NCI-H1417 (cell line): ENCODE data around the gene PATJ.
"Not testable (repeated sequence)": the region's sequence is repeated elsewhere in the genome, so short reads cannot be mapped to it uniquely, and the experiment has no call there.

Experiments used
- DNase-seq, 3 experiments: peaks; one replicate each; lab custom pipeline; 2025; lab: John Stamatoyannopoulos, UW

PATJ gene

DNA sequence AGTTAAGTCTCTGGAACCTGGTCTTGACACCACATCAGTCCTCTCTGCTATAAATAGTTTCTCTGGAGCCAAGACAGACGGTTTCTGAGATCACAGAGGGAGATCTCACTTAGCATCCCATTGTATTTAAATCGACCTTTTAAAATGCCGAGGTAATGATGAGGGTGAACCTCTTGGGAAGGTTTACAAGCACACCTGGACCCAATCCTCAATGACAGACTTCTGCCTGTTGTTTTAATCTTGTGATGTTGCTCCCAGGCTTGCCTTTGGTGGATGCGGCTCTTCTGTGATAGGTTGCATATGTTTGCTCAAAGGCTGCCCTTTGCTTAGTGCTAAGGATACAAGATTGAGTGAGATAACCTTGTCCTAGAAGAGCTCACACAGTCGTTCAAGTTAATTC, 347.7 kb downstream of the PATJ start:
- no peak for DNase-seq

DNA sequence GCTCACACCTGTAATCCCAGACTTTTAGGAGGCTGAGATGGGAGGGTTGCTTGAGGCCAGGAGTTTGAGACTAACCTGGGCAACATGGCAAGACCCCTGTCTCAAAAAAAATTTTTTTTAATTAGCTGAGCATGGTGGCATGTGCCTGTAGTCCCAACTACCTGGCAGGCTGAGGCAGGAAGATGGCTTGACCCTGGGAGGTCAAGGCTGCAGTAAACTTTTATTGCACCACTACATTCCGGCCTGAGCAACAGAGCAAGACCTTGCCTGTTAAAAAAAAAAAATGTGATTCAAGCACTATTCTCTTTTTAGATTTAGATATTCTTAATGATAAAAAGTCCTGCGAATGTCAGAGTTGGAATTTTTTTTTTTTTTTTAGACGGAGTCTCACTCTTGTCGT, 349.8 kb downstream of the PATJ start:
- no peak for DNase-seq

DNA sequence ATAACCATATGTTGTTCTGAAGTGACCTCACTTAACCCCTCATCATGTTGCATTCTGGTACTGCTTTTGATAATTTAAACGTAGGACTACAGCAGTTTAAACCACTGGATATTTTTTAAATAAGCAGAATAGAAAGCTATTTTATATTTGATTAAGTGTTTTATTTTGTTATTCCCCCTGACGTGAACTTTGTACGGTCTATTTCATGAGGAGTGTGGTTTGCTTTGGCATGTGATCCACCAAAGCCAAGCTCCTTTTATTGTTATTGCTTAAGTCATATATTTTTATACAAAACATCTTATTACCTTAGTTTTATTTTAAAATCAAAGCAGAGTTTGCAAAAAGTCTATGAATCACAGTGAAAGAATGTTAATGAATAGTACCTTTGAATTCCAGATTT, 351.0 kb downstream of the PATJ start:
- DNase-seq, result no peak

DNA sequence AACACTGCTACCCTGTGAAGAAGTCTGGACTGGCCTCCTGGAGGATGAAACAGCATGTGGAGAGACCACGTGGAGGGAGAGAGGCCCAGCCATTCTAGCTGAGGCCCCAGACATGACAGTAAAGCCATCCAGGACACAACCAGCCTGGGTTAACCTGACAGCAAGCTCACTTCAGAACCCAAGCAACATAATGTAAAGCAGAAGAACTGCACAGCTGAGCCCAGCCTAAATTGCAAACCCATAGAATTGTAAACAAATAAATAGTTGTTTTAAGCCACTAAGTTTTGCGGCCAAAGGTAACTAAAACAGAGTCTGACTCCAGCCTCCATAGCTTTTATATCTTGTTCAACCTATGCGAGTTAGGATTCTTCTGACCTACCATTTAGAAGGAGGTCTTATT, 355.2 kb downstream of the PATJ start:
- DNase-seq, result no peak

DNA sequence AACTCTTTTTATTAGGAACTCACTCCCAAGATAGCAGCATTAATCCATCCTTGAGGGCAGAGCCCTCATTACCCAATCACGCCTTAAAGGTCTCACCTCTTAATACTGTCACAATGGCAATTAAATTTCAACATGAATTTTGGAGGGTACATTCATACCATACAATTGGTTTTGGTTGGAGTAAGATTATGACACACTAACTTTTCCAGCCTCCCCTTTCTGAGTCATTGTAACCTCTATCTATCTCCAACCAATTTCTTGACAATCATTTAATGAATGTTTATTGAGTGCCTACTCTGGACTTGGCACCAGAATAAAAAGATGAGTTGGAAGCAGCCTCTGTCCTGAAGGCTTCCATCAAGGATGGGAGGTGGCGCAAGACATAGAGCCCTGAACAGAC, 358.2 kb downstream of the PATJ start:
- no peak for DNase-seq

DNA sequence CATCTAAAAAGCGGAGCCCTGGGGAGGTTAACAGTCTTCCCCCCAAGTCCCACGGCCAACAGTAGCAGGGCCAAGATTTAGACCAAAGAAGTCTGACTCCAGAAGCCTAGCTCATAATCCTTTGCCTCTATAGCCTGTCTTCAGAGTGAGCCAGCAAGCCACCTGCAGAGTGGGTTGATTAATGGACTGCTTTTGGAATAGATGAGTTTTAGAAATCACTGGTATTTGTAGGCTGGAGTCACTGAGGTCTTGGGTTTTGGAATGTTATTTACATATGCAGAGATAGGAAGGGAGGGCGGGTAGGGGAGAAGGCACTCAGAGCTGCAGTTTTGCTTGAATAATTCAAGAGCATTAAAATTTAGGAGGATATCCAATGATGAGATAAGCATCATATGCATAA, 361.6 kb downstream of the PATJ start:
- DNase-seq, result no peak

DNA sequence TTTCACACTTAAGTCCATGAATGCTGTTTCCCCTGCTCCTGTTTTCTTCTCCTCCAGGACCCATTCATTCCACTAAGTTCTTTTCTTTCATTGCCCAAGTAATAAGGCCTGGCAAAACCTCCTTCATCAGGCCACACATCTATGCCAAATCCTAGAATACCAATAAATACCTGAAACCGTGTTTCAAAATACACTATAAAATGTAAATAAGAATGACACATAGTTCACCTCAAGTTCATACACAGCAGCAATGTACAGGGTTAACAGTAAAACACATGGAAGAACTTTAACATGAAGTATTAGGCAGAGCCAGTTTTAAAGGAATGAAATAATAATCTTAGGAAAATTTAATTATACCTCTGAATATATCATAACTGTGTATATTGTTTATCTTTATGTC, 365.6 kb downstream of the PATJ start:
- DNase-seq, result no peak

DNA sequence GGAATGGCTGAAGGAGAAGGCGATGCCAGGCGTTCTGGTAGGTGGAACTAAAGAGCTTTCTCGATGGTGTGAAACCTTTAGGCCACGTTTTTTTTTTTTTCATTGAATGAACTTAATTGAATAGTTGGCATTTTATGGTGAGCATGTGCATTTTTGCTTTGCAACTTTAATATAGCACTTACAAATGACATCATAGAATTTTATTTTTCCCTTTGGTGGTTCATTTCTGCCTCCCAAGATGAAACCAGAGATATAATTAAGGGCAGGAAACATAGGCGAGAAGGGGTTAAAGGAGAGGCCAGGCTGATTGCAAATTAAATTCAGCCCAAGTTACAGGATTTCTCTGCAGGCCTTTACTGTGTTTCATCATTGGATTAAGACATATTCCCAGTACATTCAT, 366.8 kb downstream of the PATJ start:
- DNase-seq, result no peak

DNA sequence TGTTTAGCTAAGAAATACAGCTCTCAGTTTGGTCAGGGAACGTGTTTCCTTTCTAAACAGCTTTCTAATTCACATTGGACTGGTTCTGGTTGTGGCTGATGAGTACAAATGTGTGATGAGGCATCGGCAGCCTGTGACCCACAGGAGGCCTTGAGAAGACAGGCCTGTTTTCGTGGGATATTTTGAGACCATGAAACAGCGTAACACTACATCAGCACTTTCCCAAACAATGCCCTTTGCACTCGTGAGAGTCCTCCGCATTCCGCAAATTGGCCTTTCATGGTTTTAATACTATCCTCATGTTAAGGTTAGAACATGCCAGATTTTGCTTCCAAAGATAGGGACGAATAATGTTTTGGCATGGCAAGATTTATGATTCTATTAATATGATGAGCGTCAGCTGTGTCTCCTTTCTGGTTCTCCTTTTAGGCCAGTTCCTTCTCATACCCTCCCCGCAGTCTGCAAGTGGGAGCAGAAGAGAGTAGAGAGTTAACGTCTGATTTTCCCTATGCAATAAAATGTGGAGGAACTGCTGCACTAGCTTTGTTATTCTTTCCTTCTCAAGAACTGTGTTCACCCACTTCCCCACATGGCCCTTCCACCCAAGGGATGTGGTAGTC, 368.0 kb downstream of the PATJ start:
- DNase-seq, result no peak

DNA sequence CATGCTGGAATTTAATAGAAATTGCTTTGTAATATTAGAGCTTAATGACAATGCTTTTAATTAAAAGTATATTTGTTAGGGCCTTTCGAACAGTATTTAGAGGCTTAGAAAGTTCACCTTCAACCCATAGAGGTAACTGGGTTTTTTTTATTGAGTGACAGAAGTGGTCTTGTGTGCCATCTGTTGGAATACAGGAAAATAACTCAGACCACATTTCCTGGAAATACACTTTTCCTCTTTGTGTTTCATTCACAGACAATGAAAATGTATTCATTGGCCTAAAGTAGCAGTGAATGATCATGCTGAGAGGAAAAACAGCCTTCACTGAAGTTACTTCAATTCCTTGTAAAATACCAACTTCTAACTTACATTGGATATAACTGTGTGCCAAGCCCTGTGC, 368.8 kb downstream of the PATJ start:
- DNase-seq, result no peak

DNA sequence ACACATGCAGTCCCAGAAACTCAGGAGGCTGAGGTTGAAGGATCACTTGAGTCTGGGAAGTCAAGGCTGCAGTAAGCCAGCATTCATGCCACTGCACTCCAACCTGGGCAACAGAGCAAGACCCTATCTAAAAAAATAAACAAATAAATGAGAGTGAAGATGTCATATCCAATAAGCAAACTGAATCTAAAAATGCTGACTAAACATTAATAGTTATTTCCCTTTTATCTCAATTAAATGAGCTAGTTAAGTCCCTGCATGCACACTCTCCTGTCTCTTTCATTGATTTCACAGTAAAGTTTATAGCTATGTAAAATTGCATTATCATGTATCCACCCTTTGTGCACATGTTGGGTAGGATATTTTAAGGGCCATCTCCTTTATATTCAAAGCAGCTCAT, 371.2 kb downstream of the PATJ start:
- DNase-seq, result no peak

DNA sequence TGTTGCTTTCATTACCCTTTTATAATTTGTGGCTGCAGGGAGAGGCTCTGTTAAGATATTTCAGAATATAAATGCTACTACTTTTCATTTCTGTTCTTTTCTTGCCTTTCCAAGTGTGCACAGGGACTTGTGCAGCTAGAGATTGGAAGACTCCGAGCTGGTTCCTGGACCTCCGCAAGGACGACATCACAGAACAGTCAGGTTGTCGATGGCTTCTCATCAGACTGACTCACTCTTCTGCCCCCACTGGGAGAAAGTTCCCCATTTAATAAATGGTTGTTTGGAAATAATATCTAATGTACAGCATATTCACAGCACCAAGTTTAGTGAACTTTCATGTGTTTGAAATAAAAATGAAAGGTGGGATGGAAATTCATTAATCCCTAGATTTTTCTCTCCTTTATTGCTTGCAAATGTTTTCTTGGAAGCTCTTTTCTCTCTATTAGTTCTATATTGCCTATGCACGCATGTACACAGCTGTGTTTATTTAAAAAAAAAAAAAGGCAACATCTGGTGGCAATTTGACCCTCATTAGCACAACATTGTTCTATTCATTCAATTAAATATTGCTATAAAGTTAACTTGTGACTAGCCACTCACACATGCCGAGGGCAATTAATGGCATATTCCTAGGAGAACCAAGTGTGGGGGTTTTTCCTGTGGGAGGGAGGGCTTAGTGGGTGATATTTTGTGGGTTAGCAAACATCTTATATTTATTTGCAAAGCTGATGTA, 374.9 kb downstream of the PATJ start:
- peak in 1 of 3 experiments; percentile 29 for DNase-seq

DNA sequence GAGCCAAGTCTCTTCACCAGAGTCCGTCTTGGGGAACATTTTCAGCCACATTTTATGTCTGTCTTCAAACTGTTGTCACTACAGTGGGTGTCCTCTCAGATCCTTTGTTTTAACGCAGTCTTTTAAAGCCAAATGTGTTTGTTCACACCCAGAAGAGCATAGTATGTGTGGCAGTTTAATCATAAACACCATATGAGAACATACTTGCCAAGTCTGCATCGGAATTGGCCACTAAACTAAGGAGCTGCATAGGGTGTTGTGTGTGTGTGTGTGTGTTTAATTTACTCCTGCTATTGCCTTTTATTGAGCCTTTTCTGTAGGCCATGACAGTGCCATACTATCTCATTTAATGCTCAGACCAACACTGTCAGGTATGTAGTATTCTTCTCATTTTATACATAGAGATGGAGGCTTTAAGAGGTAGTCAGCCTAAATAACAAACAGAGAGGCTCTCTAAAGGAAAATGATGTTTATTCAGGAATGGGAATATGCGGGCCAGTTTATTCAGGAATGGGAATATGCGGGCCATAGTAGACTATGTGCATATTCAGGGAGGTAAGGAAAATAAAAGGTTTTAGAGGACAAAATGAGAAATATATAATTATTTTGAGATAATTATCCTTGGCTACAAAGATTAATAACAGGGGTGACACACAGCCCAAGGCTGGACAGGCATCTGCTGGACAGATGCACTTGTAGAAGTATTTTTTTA, 384.5 kb downstream of the PATJ start:
- DNase-seq, result no peak

DNA sequence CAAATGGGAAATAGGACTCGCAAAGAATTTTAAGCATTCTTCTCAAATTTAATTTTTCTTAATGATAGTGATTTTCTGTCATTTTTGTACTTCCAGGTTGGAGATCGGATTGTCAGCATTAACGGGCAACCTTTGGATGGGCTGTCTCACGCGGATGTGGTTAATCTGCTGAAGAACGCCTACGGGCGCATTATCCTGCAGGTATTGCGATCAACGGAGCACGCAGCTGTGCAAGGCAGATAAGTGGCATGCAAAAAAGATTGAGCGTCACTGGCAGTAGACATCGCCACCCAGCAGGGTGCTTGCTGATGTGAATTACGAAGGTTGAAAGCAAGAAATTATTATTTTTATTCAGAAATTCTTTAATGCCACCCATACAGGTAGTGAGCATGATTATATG, 386.5 kb downstream of the PATJ start:
- no peak for DNase-seq

DNA sequence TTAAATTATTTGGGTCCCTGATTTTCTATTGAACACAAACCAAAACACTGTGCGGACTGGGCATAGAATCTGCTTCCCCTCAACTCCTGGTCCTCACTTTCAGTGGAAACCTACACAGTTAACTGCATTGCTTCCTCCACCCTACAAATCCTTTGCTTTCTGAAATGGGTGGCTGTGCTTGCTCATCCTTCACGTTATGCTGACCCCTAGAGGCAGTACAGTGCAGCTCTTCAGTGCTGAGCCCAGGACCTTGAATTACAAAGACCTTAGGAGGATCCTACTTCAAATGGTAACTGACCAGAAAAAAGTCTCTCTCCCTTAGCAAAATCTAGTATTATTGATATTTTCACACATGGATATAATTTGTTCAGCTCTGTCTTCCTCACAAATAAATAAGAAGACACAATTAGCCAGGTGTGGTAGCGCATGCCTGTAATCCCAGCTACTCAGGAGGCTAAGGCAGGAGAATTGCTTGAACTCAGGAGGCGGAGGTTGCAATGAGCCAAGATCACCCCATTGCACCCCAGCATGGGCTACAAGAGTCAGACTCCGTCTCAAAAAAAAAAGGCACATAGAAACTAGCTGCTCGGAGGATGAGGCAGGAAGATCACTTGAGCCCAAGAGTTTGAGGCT, 388.9 kb downstream of the PATJ start:
- DNase-seq, result peak in 1 of 3 experiments; percentile 43

DNA sequence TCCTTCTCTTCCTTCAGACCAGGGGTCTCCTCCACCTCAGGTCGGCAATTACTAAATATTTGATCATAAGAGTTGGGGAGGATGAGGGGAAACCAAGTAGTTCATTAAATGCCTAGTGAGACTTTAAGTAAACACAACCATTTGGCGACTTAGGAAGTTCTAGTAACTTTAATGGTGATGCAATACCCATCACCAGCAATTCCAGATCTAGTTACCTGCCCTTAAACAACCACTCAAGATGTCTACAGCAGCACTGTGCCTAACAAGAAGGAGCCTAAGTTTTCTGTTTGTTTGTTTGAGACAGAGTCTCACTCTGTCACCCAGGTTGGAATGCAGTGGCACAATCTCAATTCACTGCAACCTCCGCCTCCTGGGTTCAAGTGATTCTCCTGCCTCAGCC, 395.7 kb downstream of the PATJ start:
- DNase-seq, result no peak

DNA sequence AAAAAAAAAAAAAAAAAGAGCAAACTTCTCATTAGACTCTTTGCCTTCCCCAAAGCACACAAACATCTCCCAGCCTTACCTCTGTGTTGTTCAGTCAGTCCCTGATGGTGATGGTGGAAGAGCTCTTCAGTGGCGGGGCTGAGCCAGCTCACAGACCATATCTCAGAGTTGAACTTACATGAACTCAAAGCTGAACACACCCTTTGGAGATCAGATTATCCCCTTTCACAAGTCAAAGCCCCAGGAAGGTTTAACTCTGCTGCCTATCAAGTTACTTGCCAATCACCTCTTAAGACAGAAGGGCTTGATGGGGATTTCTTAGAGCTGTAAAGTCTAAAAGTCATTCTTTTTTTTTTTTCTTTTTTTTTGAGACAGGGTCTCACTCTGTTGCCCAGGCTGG, 397.1 kb downstream of the PATJ start:
- DNase-seq, result no peak

DNA sequence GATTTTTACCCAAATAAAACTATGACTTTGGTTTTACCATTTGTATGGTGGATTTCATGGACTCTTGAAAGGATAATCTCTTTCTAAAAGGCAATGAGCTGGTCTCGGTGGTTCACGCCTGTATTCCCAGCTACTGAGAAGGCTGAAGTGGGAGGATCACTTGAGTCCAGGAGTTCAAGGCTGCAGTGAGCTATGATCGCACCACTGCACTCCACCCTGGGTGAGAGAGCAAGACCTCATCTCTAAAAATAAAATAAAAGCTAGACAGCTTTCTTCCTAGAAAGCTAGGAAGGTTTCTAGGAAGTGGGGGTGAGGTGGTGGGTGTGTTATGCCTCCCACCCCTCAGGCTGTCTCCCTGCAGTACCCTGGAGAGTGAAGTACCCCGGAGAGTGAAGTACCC, 398.4 kb downstream of the PATJ start:
- no peak for DNase-seq

DNA sequence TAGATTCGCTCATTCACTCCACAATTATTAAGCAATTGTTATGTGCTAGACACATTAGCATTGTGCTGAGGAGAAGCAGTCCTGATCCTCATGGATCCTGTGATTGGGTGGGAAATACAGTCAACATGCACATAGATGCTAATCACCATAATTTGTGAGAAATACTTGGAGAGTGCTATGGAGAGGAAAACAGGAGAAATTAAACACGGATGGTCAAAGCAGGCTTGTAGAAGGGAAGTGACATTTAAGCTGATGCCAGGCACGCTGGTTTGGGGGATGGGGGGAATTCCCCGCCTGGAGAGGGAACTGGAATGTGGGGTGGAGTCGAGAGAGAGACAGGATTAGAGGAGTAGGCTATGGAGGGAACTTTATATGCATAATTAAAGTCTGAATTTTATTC, 400.2 kb downstream of the PATJ start:
- no peak for DNase-seq

DNA sequence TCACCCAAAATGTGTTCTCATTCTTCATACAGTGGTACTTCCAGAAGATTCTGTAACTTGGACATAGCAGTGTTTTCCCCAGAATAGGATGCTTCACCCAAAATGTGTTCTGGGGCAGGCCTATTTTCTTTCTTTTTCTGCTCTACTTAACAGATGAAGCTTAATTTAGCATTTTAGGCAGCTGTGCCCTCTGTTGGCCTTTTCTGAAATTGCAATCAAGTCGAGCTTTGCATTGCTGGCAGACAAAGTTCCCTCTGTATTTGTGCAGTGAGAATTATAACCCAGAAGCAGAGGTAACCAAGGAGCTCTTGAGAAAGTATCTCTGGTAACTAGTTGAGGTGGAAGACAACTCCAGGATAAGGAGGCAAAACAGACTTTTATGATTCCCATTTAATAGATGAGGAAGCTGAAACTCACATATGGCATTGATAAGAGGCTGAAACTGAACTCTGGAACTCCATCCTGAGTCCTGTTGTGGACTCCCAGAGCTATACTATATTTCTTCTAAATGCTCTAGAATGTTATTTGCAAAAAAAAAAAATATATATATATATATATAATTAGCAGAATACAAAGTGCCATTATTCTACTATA, 402.1 kb downstream of the PATJ start:
- DNase-seq, result peak; percentile 9 to 68 (median 31)

DNA sequence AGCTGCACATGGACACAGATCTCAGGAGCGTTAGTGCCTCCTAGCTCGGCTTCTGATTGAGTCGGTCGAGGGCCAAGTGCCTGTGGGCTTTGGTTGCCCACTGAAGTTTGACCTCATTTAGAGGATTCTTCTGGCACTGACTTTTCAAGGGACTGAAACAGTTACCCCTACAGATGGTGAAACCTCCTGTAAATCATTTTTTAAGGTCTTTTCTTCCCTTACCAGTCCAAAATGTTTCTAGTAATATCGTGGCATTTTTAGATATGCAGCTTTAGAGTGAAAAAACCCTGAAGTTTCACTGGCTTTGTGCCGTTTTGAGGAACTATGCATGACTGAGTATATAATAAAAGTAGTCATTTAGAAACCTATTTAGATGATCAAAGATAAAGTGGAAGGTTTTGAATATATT, 417.7 kb downstream of the PATJ start:
- DNase-seq, result no peak

DNA sequence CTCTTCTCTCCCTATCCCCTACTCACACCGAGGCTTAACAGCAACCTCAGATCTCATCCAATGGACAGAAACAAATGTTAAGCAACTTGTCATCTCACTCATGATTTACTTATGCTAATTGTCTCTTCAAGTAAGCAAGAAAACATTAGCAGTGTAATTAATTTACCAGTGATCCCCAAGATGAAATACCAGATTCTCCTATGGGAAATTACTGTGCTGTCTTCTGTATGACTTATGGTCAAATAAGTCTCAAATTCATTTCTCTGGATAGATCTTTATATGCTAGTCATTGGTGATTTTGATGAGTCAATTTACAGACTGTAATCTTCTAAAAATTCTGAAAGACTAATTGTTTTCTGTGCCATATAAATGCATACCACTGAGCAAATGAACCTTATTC, 419.4 kb downstream of the PATJ start:
- no peak for DNase-seq

DNA sequence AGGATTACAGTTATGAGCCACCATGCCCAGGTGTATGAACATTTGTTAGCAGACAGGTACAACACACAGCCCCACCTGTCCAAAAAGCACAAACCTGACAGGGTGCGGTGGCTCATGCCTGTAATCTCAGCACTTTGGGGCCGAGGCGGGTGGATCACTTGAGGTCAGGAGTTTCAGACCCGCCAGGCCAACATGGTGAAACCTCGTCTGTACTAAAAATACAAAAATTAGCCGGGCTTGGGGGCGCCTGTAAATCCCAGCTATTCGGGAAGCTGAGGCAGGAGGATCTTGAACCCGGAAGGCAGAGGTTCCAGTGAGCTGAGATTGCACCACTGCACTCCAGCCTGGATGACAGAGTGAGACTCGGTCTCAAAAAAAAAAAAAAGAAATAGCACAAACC, 428.1 kb downstream of the PATJ start:
- DNase-seq, result not testable (repeated sequence)
